Left ventricle myocardium inferior (tissue), 1 donor: ENCODE data around the gene NFATC2IP. TPM values are rescaled to one million over a fixed set of nuclear protein-coding genes. Genes with fewer than 3 reads are reported as not detected.

Source experiments
- DNase-seq: peaks from one replicate; pipeline ENCODE4 v3.0.0-alpha.2; 2020
- H3K27ac ChIP-seq: fragments of 200-600 bp; replicated peaks from 2 replicates; pipeline ENCODE4 v1.8.0; 2021
- H3K27me3 ChIP-seq: fragments of 200-600 bp; 2 replicates; pipeline ENCODE4 v1.8.0; 2021; ENCODE audit warnings: low read depth
- H3K36me3 ChIP-seq: fragments of 200-600 bp; 2 replicates; pipeline ENCODE4 v1.8.0; 2021
- H3K4me1 ChIP-seq: fragments of 200-600 bp; 2 replicates; pipeline ENCODE4 v1.8.0; 2021
- H3K4me3 ChIP-seq: fragments of 200-600 bp; 2 replicates; pipeline ENCODE4 v1.8.0; 2021; ENCODE audit warnings: mild to moderate bottlenecking, moderate library complexity
- H3K9me3 ChIP-seq: fragments of 200-600 bp; replicated peaks from 2 replicates; pipeline ENCODE4 v1.8.0; 2021
- CTCF ChIP-seq: fragments of 200-600 bp; IDR thresholded peaks from 2 replicates; pipeline ENCODE4 v1.8.0; 2021; ENCODE audit warnings: antibody characterized with exemption, mild to moderate bottlenecking, borderline replicate concordance
- intact Hi-C: fragments of 100-400 bp; cut with micrococcal nuclease; formaldehyde crosslinking; loops from one replicate; pipeline ENCODE4 v1.11.0; 2022
- total RNA-seq: library from RNA; stranded (reverse); fragmentation: NEBNext Ultra II Directional; extraction: Animal tissue kit (Norgen Biotek cat#: 25700); gene quantifications from one replicate; pipeline ENCODE4 v1.2.1, GENCODE V29; 2021
- donor health status: DM: no; HTN: yes; CAD: no; lungs with severe emphysema.

Gene NFATC2IP
- total RNA-seq, 1 donor from 2014 or later: 18.1 TPM

- intact Hi-C loops: no loop called here
- TF ChIP-seq CTCF: no peak
- Histone ChIP-seq H3K4me3 (no peak overlapping the region), H3K4me1 (no peaks in the 10 kb centered on the region), H3K27me3 (peaks cover 12% of the 10 kb centered on the region), H3K9me3 (peaks cover 12% of the 10 kb centered on the region), H3K36me3 (peaks cover 26% of the 10 kb centered on the region), H3K27ac (no peak overlapping the region)
- no peak for DNase-seq
Observed at GRCh38 chr16:28990375-28991040, 39.8 kb downstream of the NFATC2IP start.

DNA sequence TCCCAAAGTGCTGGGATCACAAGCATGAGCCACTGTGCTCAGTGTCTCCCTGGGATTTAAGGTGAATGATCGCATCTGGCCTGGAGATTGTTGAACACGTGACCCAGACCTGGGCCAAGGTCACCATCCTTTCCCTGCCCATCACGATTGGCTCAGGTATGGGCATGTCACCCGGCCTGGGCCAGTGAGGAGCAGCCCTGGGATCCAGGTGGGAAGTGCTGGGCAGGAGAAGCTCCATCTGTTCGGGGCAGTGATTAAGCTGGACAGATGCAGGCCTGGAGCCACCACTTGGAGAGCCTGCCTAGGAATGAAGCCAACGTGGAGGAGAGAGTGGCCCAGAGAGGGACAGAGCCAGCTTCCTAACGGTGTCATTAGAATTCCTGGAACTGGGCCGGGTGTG lies 41.0 kb downstream of the NFATC2IP start:
- no peak overlapping the region for H3K4me3 ChIP-seq
- H3K4me1 ChIP-seq: no peaks in the 10 kb centered on the region
- no peak overlapping the region for H3K27ac ChIP-seq
- no peak for DNase-seq
- peaks cover 9% of the 10 kb centered on the region for H3K9me3 ChIP-seq
- peaks cover 22% of the 10 kb centered on the region for H3K27me3 ChIP-seq
- H3K36me3 ChIP-seq: peaks cover 16% of the 10 kb centered on the region
- TF ChIP-seq CTCF: no peak
- intact Hi-C loops: no loop called here

DNA sequence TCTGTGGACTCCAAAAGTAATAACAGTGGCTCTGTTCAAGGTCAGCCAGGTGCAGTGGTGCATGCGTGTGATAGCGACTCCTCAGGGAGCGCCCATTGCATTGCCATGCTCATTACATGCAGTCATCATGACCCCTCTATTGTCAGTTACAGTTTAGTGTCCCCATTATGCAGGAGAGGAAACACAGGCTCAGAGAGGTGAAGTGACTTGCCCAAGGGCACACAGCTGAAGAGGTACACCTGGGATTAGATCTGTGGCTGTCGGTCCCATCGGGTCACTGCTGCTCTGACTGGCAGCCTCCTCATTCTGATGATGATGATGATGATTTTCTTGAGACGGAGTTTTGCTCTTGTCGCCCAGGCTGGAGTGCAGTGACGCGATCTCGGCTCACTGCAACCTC lies 41.8 kb downstream of the NFATC2IP start:
- Histone ChIP-seq H3K36me3 (peaks cover 8% of the 10 kb centered on the region), H3K4me1 (no peaks in the 10 kb centered on the region), H3K9me3 (peaks cover 1% of the 10 kb centered on the region), H3K4me3 (no peak overlapping the region), H3K27me3 (peaks cover 29% of the 10 kb centered on the region), H3K27ac (no peak overlapping the region)
- no peak for TF ChIP-seq CTCF
- intact Hi-C loops: no loop called here
- no peak for DNase-seq

DNA sequence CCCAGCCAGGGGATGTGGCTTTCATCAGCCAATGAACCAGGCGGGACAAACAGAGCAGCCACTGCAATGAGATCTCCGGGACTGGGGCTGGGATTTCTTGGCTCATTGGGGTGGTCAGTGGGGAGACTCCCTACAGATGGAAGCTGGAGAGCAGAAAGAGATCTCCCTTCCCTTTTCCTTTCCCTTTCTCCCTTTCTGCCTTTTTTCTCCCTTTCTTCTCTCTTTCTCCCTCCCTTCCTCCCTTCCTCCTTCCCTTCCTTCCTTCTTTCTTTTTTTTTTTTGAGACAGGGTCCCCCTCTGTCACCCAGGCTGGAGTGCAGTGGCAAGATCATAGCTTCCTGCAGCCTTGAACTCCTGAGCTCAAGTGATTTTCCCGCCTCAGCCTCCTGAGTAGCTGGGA lies 48.1 kb downstream of the NFATC2IP start:
- H3K4me3 ChIP-seq: no peak overlapping the region

GRCh38 chr16:28999577-28999976 lies 48.8 kb downstream of the NFATC2IP start:
- Histone ChIP-seq H3K9me3 (no peaks in the 10 kb centered on the region), H3K4me1 (no peaks in the 10 kb centered on the region), H3K36me3 (no peaks in the 10 kb centered on the region), H3K27ac (no peak overlapping the region), H3K27me3 (peaks cover 37% of the 10 kb centered on the region), H3K4me3 (no peak overlapping the region)
- intact Hi-C loops: no loop called here
- DNase-seq: no peak
- TF ChIP-seq CTCF: no peak

More for the DNA sequence above, 48.1 kb downstream of the NFATC2IP start:
- no peaks in the 10 kb centered on the region for H3K4me1 ChIP-seq
- H3K27ac ChIP-seq: no peak overlapping the region
- intact Hi-C loops: no loop called here
- no peak for DNase-seq
- peaks cover 41% of the 10 kb centered on the region for H3K27me3 ChIP-seq
- no peaks in the 10 kb centered on the region for H3K36me3 ChIP-seq
- H3K9me3 ChIP-seq: no peaks in the 10 kb centered on the region
- no peak for TF ChIP-seq CTCF
